HG02884 (cell line): ENCODE results near the gene CAGE1.
A peak's percentile ranks its signal among the peaks of the same experiment; 100 is the strongest.
"Not testable (repeated sequence)": the region's sequence is repeated elsewhere in the genome, so short reads cannot be mapped to it uniquely, and the experiment has no call there.

Experiments
- ATAC-seq: cut with Tn5 transposase; IDR thresholded peaks from one replicate; pipeline ENCODE4 v1.9.1; 2021; ENCODE audit warnings: mild to moderate bottlenecking, moderate library complexity; ENCODE audit not compliant: unreplicated experiment

CAGE1 gene

GRCh38 chr6:7410851-7411250, 21.3 kb upstream of the CAGE1 start:
- ATAC-seq = no peak

- no peak for ATAC-seq
Observed at GRCh38 chr6:7409740-7410139, 20.2 kb upstream of the CAGE1 start.

GRCh38 chr6:7406743-7407142, 17.2 kb upstream of the CAGE1 start:
- ATAC-seq = no peak

- ATAC-seq = no peak
Observed at GRCh38 chr6:7404546-7404945, 15.0 kb upstream of the CAGE1 start.

- no peak for ATAC-seq
Observed at GRCh38 chr6:7402716-7403115, 13.2 kb upstream of the CAGE1 start.

- no peak for ATAC-seq
Observed at GRCh38 chr6:7401075-7401474, 11.5 kb upstream of the CAGE1 start.

GRCh38 chr6:7392402-7392801, 2.9 kb upstream of the CAGE1 start:
- no peak for ATAC-seq

GRCh38 chr6:7391151-7391550, 1.6 kb upstream of the CAGE1 start:
- ATAC-seq = no peak

- ATAC-seq = peak; percentile 6
Observed at GRCh38 chr6:7390226-7390878, 810 bp upstream of the CAGE1 start.

GRCh38 chr6:7389162-7389450, 436 bp downstream of the CAGE1 start:
- ATAC-seq = no peak

- ATAC-seq = no peak
Observed at GRCh38 chr6:7381092-7381491, 8.4 kb downstream of the CAGE1 start.

- ATAC-seq = no peak
Observed at GRCh38 chr6:7378740-7379139, 10.8 kb downstream of the CAGE1 start.

- ATAC-seq = no peak
Observed at GRCh38 chr6:7377961-7378360, 11.6 kb downstream of the CAGE1 start.

- no peak for ATAC-seq
Observed at GRCh38 chr6:7373739-7374138, 15.8 kb downstream of the CAGE1 start.

- no peak for ATAC-seq
Observed at GRCh38 chr6:7367408-7367807, 22.1 kb downstream of the CAGE1 start.

GRCh38 chr6:7351916-7352315, 37.6 kb downstream of the CAGE1 start:
- not testable (repeated sequence) for ATAC-seq

- ATAC-seq = not testable (repeated sequence)
Observed at GRCh38 chr6:7350591-7350990, 39.0 kb downstream of the CAGE1 start.

- not testable (repeated sequence) for ATAC-seq
Observed at GRCh38 chr6:7347551-7347997, 42.0 kb downstream of the CAGE1 start.

- ATAC-seq = not testable (repeated sequence)
Observed at GRCh38 chr6:7344773-7345450, 44.6 kb downstream of the CAGE1 start.

GRCh38 chr6:7343546-7344475, 45.7 kb downstream of the CAGE1 start:
- ATAC-seq = no peak

- ATAC-seq = no peak
Observed at GRCh38 chr6:7341989-7342742, 47.4 kb downstream of the CAGE1 start.
